Measurements from ENCODE around the gene TOM1L2.

Gene TOM1L2

GRCh38 chr17:17796787-17797061 lies 175.5 kb downstream of the TOM1L2 start:
- peaks cover 5% of the 10 kb centered on the region; the same call in 1 of the 2 replicates for H3K4me1 ChIP-seq (ENCODE audit: insufficient read depth, low read length)
- H3K9me3 ChIP-seq (ENCODE audit: insufficient read depth, low read depth, low read length): no peaks in the 10 kb centered on the region
- no peak overlapping the region for H3K27ac ChIP-seq (ENCODE audit: low read length)
- H3K4me3 ChIP-seq (ENCODE audit: low read length): no peak overlapping the region
- H3K27me3 ChIP-seq (ENCODE audit: insufficient read depth, low read length): peaks cover 27% of the 10 kb centered on the region
- H3K36me3 ChIP-seq (ENCODE audit: insufficient read depth, low read depth, low read length): no peaks in the 10 kb centered on the region
- no peak overlapping the region for H3K9ac ChIP-seq (ENCODE audit: low read depth, low read length)

DNA sequence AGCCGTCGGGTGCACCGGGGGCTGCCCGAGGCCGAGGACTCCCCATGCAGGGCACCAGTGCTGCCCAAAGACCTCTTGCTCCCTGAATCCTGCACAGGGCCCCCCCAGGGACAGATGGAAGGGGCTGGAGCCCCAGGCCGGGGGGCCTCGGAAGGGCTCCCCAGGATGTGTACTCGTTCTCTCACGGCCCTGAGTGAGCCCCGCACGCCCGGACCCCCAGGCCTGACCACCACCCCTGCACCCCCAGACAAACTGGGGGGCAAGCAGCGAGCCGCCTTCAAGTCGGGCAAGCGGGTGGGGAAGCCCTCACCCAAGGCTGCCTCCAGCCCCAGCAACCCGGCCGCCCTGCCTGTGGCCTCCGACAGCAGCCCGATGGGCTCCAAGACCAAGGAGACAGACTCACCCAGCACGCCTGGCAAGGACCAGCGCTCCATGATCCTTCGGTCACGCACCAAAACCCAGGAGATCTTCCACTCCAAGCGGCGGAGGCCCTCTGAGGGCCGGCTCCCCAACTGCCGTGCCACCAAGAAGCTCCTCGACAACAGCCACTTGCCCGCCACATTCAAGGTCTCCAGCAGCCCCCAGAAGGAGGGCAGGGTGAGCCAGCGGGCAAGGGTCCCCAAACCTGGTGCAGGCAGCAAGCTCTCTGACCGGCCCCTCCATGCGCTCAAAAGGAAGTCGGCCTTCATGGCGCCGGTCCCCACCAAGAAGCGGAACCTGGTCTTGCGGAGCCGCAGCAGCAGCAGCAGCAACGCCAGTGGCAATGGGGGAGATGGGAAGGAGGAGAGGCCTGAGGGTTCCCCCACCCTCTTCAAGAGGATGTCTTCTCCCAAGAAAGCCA lies 176.0 kb downstream of the TOM1L2 start:
- peaks cover 32% of the 10 kb centered on the region for H3K27me3 ChIP-seq (ENCODE audit: insufficient read depth, low read length)
- H3K36me3 ChIP-seq (ENCODE audit: insufficient read depth, low read depth, low read length): no peaks in the 10 kb centered on the region
- no peak overlapping the region for H3K4me3 ChIP-seq (ENCODE audit: low read length)
- H3K27ac ChIP-seq (ENCODE audit: low read length): no peak overlapping the region
- peaks cover 5% of the 10 kb centered on the region; the same call in 1 of the 2 replicates for H3K4me1 ChIP-seq (ENCODE audit: insufficient read depth, low read length)
- H3K9ac ChIP-seq (ENCODE audit: low read depth, low read length): no peak overlapping the region
- no peaks in the 10 kb centered on the region for H3K9me3 ChIP-seq (ENCODE audit: insufficient read depth, low read depth, low read length)

GRCh38 chr17:17795296-17795695 lies 176.9 kb downstream of the TOM1L2 start:
- Histone ChIP-seq H3K4me3 (ENCODE audit: low read length) (no peak overlapping the region), H3K9me3 (ENCODE audit: insufficient read depth, low read depth, low read length) (no peaks in the 10 kb centered on the region), H3K27me3 (ENCODE audit: insufficient read depth, low read length) (peaks cover 41% of the 10 kb centered on the region), H3K9ac (ENCODE audit: low read depth, low read length) (no peak overlapping the region), H3K27ac (ENCODE audit: low read length) (no peak overlapping the region), H3K36me3 (ENCODE audit: insufficient read depth, low read depth, low read length) (no peaks in the 10 kb centered on the region), H3K4me1 (ENCODE audit: insufficient read depth, low read length) (peaks cover 5% of the 10 kb centered on the region; the same call in 1 of the 2 replicates)

- peaks cover 5% of the 10 kb centered on the region; the same call in 1 of the 2 replicates for H3K4me1 ChIP-seq (ENCODE audit: insufficient read depth, low read length)
- no peak overlapping the region for H3K9ac ChIP-seq (ENCODE audit: low read depth, low read length)
- no peaks in the 10 kb centered on the region for H3K36me3 ChIP-seq (ENCODE audit: insufficient read depth, low read depth, low read length)
- H3K4me3 ChIP-seq (ENCODE audit: low read length): no peak overlapping the region
- H3K27ac ChIP-seq (ENCODE audit: low read length): no peak overlapping the region
- H3K27me3 ChIP-seq (ENCODE audit: insufficient read depth, low read length): peaks cover 47% of the 10 kb centered on the region
- H3K9me3 ChIP-seq (ENCODE audit: insufficient read depth, low read depth, low read length): no peaks in the 10 kb centered on the region
These were observed 177.8 kb downstream of the TOM1L2 start for GRCh38 chr17:17794382-17794781.
